ENCODE data around the gene HDAC3.
"Not testable (repeated sequence)": the region's sequence is repeated elsewhere in the genome, so short reads cannot be mapped to it uniquely, and the experiment has no call there.

GRCh38 chr5:141609921-141610320 is 26.7 kb downstream of the HDAC3 start:
- not testable (repeated sequence) for TF ChIP-seq CTCF (IDR thresholded peaks at IDR 0.05); POLR2A (IDR thresholded peaks at IDR 0.05); POLR2AphosphoS5 (IDR thresholded peaks at IDR 0.05; ENCODE audit: insufficient read depth in 1 of 2, low read depth in 1 of 2)

Data from vagina (tissue), 2 donors.